MCF 10A (cell line): ENCODE results near the gene ANKRD44. TPM values are rescaled to one million over a fixed set of nuclear protein-coding genes. Genes with fewer than 3 reads are reported as not detected.
A peak's percentile ranks its signal among the peaks of the same experiment; 100 is the strongest.

Experiments used
- BruUV-seq: library from RNA; stranded (reverse); fragments of 400-500 nt; replicated peaks from 2 replicates; lab custom pipeline; 2021; lab: Mats Ljungman, UMichigan
- CTCF ChIA-PET: fragments of 300-600 bp; sonication (Branson Sonifier 250); formaldehyde crosslinking; extraction: SDS; loops from one replicate; lab custom pipeline; 2021; ENCODE audit warnings: antibody characterized with exemption, inconsistent platforms; lab: Yijun Ruan, JAX
- POLR2A ChIA-PET: fragments of 300-600, 350-650 bp; sonication (Branson Sonifier 250); formaldehyde crosslinking; extraction: SDS; loops from one replicate; lab custom pipeline; 2020; ENCODE audit warnings: antibody characterized with exemption, inconsistent platforms; lab: Yijun Ruan, JAX
- DNase-seq: peaks from one replicate; pipeline ENCODE4 v3.0.0-alpha.2; 2018; ENCODE audit not compliant: unreplicated experiment
- H3K27ac Mint-ChIP-seq: one replicate; pipeline ENCODE4 v1.8.0; 2022; ENCODE audit warnings: mild to moderate bottlenecking, low read depth, mixed read lengths; ENCODE audit not compliant: unreplicated experiment
- H3K27me3 Mint-ChIP-seq: one replicate; pipeline ENCODE4 v1.8.0; 2022; ENCODE audit warnings: mixed read lengths; ENCODE audit not compliant: insufficient read depth, unreplicated experiment
- H3K36me3 Mint-ChIP-seq: one replicate; pipeline ENCODE4 v1.8.0; 2022; ENCODE audit warnings: mild to moderate bottlenecking, moderate library complexity, mixed read lengths; ENCODE audit not compliant: insufficient read depth, unreplicated experiment
- H3K4me1 Mint-ChIP-seq: one replicate; pipeline ENCODE4 v1.8.0; 2022; ENCODE audit warnings: mixed read lengths; ENCODE audit not compliant: insufficient read depth, unreplicated experiment
- H3K4me3 Mint-ChIP-seq: one replicate; pipeline ENCODE4 v1.8.0; 2022; ENCODE audit warnings: mild to moderate bottlenecking, moderate library complexity, mixed read lengths; ENCODE audit not compliant: unreplicated experiment
- H3K9me3 Mint-ChIP-seq: one replicate; pipeline ENCODE4 v1.8.0; 2022; ENCODE audit warnings: mixed read lengths; ENCODE audit not compliant: unreplicated experiment
- CTCF ChIP-seq: fragments of 200-600 bp; IDR thresholded peaks from one replicate; pipeline ENCODE4 v1.8.0; 2022; ENCODE audit warnings: antibody characterized with exemption, mild to moderate bottlenecking; ENCODE audit not compliant: unreplicated experiment
- intact Hi-C: fragments of 100-400 bp; cut with micrococcal nuclease; formaldehyde crosslinking; loops from 2 replicates; pipeline ENCODE4 v1.14.1; 2022
- total RNA-seq: library from RNA; stranded (reverse); gene quantifications from 2 replicates; pipeline ENCODE4 v1.2.3, GENCODE V29; 2022

The ANKRD44 gene
- total RNA-seq, 1 experiment from 2014 or later: 6.9 TPM

- POLR2A ChIA-PET: no interaction called here
- intact Hi-C loops: no loop called here
- Mint-ChIP-seq H3K36me3 (no peaks in the 10 kb centered on the region), H3K4me3 (no peak overlapping the region), H3K27ac (no peak overlapping the region), H3K27me3 (no peaks in the 10 kb centered on the region), H3K9me3 (no peaks in the 10 kb centered on the region), H3K4me1 (no peaks in the 10 kb centered on the region)
- no peak for TF ChIP-seq CTCF
- no peak for DNase-seq
- BruUV-seq: no TSS peak
- CTCF ChIA-PET: interaction anchor here (0.7 kb wide), 1 partner anchor 488 kb away, joined by 4 read pairs; the partner anchor contains the start of gene MARS2
Observed at GRCh38 chr2:197217541-197217940, 93.0 kb downstream of the ANKRD44 start.

GRCh38 chr2:197216361-197216979 is 94.1 kb downstream of the ANKRD44 start:
- Mint-ChIP-seq H3K27ac (no peak overlapping the region), H3K4me3 (no peak overlapping the region), H3K27me3 (no peaks in the 10 kb centered on the region), H3K4me1 (no peaks in the 10 kb centered on the region), H3K36me3 (no peaks in the 10 kb centered on the region), H3K9me3 (no peaks in the 10 kb centered on the region)
- CTCF ChIA-PET: interaction anchor here (1.6 kb wide), 1 partner anchor 95 kb away, joined by 3 read pairs; no protein-coding TSS in a partner anchor
- no peak for TF ChIP-seq CTCF
- no TSS peak for BruUV-seq
- DNase-seq: no peak
- POLR2A ChIA-PET: no interaction called here
- intact Hi-C loops: no loop called here

- Mint-ChIP-seq H3K9me3 (no peaks in the 10 kb centered on the region), H3K4me1 (no peaks in the 10 kb centered on the region), H3K27ac (no peak overlapping the region), H3K27me3 (no peaks in the 10 kb centered on the region), H3K36me3 (no peaks in the 10 kb centered on the region), H3K4me3 (no peak overlapping the region)
- peak; percentile 9 for DNase-seq
- TF ChIP-seq CTCF: no peak
- ChIA-PET POLR2A (no interaction called here), CTCF (interaction anchor here (1.6 kb wide), 1 partner anchor 95 kb away, joined by 3 read pairs; no protein-coding TSS in a partner anchor)
- intact Hi-C loops: no loop called here
- no TSS peak for BruUV-seq
Observed at GRCh38 chr2:197215748-197216360, 94.7 kb downstream of the ANKRD44 start.
